HCEC 1CT (cell line): ENCODE measurements around the gene TERF2IP.

Experiments
- DNase-seq: peaks from one replicate; pipeline ENCODE4 v3.0.0-alpha.2; 2017

The TERF2IP gene

GRCh38 chr16:75647492-75648264 is at the start of gene TERF2IP, which contains the start of gene KARS1:
TERF2IP (plus strand) TSS chr16:75647773; CDS start chr16:75647883, 110 bp downstream.
KARS1 (minus strand) TSS chr16:75647665; CDS start chr16:75647639, 26 bp downstream.
- peak; percentile 93 for DNase-seq

- no peak for DNase-seq
Observed at GRCh38 chr16:75599452-75600277, 47.9 kb upstream of the TERF2IP start.

GRCh38 chr16:75603241-75603640 is 44.3 kb upstream of the TERF2IP start:
- DNase-seq, result no peak

- DNase-seq, result no peak
Observed at GRCh38 chr16:75606507-75606906, 41.1 kb upstream of the TERF2IP start.

GRCh38 chr16:75614066-75614897 is 33.3 kb upstream of the TERF2IP start:
- peak; percentile 61 for DNase-seq

GRCh38 chr16:75615619-75616018 is 32.0 kb upstream of the TERF2IP start:
- no peak for DNase-seq

GRCh38 chr16:75616521-75617010 is 31.0 kb upstream of the TERF2IP start:
- DNase-seq, result no peak

- no peak for DNase-seq
Observed at GRCh38 chr16:75617121-75617520, 30.5 kb upstream of the TERF2IP start.

GRCh38 chr16:75618780-75619179 is 28.8 kb upstream of the TERF2IP start:
- DNase-seq, result no peak

- DNase-seq, result no peak
Observed at GRCh38 chr16:75620326-75621169, 27.0 kb upstream of the TERF2IP start.

GRCh38 chr16:75621170-75621477 is 26.4 kb upstream of the TERF2IP start:
- DNase-seq, result peak; percentile 34

- DNase-seq, result peak; percentile 98
Observed at GRCh38 chr16:75622761-75623605, 24.6 kb upstream of the TERF2IP start, which contains the start of gene ADAT1. ADAT1 (minus strand) TSS chr16:75623281; CDS start chr16:75620799, 2,482 bp downstream.

GRCh38 chr16:75624921-75625334 is 22.6 kb upstream of the TERF2IP start:
- DNase-seq, result peak; percentile 18

GRCh38 chr16:75626806-75627205 is 20.8 kb upstream of the TERF2IP start:
- DNase-seq, result no peak

- DNase-seq, result no peak
Observed at GRCh38 chr16:75627851-75628250, 19.7 kb upstream of the TERF2IP start.

- DNase-seq, result no peak
Observed at GRCh38 chr16:75628351-75628750, 19.2 kb upstream of the TERF2IP start.

GRCh38 chr16:75629132-75629531 is 18.4 kb upstream of the TERF2IP start:
- no peak for DNase-seq

- no peak for DNase-seq
Observed at GRCh38 chr16:75630052-75630451, 17.5 kb upstream of the TERF2IP start.

GRCh38 chr16:75632857-75633256 is 14.7 kb upstream of the TERF2IP start:
- DNase-seq, result no peak

GRCh38 chr16:75635036-75635435 is 12.5 kb upstream of the TERF2IP start:
- no peak for DNase-seq

- no peak for DNase-seq
Observed at GRCh38 chr16:75640598-75640997, 7.0 kb upstream of the TERF2IP start.
